T-helper 2 cell treated with Interferon-gamma antibody and Interleukin-4, amounts not matched to agents 5 μg/mL and 100 μg/mL, for 36 hours (primary cell): ENCODE measurements around the gene CFAP46.
"Not testable (repeated sequence)": the region's sequence is repeated elsewhere in the genome, so short reads cannot be mapped to it uniquely, and the experiment has no call there.

Experiments
- DNase-seq: peaks from one replicate; pipeline ENCODE4 v3.0.0; 2021; ENCODE audit warnings: low spot score
- H3K27ac Mint-ChIP-seq: one replicate; pipeline ENCODE4 v1.8.0; 2021; ENCODE audit warnings: mild to moderate bottlenecking, mixed read lengths
- H3K27me3 Mint-ChIP-seq: one replicate; pipeline ENCODE4 v1.8.0; 2021; ENCODE audit warnings: low read depth, mixed read lengths
- H3K36me3 Mint-ChIP-seq: one replicate; pipeline ENCODE4 v1.8.0; 2021; ENCODE audit warnings: low read depth, mixed read lengths
- H3K4me1 Mint-ChIP-seq: one replicate; pipeline ENCODE4 v1.8.0; 2021; ENCODE audit warnings: low read depth, mixed read lengths
- H3K4me3 Mint-ChIP-seq: one replicate; pipeline ENCODE4 v1.8.0; 2022; ENCODE audit warnings: mild to moderate bottlenecking, moderate library complexity, mixed read lengths
- H3K9me3 Mint-ChIP-seq: one replicate; pipeline ENCODE4 v1.8.0; 2021; ENCODE audit warnings: mixed read lengths

The CFAP46 gene

GRCh38 chr10:132961787-132962622, 19.6 kb upstream of the CFAP46 start:
- H3K4me1 Mint-ChIP-seq = peaks cover 11% of the 10 kb centered on the region
- H3K27ac Mint-ChIP-seq = no peak overlapping the region
- H3K9me3 Mint-ChIP-seq = no peaks in the 10 kb centered on the region
- peaks cover 22% of the 10 kb centered on the region for H3K27me3 Mint-ChIP-seq
- peak; percentile 76 for DNase-seq
- H3K4me3 Mint-ChIP-seq = peak overlapping the region; percentile 89
- H3K36me3 Mint-ChIP-seq = no peaks in the 10 kb centered on the region

DNA sequence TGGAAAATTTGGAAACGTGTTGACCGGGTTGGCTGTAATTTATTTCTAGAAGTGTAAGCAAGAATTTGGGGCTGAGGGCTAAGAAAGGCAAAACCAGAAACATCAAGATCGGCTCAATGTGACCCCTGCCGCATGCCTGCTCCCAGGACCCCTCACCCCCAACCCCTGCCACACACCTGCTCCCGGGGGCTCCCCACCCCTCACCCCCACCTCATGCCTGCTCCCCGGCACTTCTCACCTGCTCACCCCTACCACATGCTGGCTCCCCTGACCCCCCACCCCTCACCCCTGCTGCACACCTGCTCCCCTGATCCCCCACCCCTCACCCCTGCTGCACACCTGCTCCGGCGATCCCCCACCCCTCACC, 19.0 kb upstream of the CFAP46 start:
- peaks cover 22% of the 10 kb centered on the region for H3K27me3 Mint-ChIP-seq
- H3K27ac Mint-ChIP-seq = no peak overlapping the region
- DNase-seq = no peak
- H3K9me3 Mint-ChIP-seq = no peaks in the 10 kb centered on the region
- peaks cover 11% of the 10 kb centered on the region for H3K4me1 Mint-ChIP-seq
- H3K36me3 Mint-ChIP-seq = no peaks in the 10 kb centered on the region
- peak overlapping the region; percentile 49 for H3K4me3 Mint-ChIP-seq

DNA sequence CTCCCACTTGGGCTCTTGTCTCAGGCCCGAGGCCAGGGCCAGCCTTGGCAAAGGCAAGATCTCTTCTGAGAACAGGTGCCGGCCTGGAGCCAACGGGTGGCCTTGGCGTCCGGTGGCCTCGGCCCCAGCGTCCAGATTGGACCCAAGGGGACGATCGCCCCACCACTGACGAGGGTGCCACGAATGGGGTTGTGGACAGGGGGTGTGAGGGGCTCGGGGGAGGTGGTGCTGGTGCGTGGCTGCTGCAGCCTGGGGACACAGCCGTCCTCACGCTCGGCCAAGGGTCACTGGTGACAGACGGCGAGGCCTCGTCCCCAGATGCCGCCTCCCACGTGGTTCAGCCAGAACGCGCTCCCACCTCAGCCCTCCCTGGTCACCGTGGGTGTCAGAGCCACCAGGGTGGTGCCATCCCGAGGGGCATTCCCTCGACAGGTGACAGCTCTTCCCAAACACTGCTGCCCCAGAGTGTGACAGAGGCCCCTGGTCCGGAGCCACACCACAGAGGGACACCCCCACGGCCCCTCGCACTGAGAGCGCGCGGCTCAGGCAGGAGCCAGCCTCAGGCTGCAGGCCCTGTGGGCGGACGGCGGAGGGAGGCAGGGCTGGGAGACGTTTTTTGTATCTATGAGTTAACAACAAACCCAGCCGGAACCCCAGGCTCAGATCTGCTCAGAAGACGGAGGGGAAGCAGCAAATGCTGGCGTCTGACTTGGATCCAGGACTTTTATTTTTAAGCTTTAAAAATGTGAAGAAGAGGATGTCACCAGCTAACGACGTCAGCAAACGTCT, 18.5 kb upstream of the CFAP46 start:
- no peaks in the 10 kb centered on the region for H3K36me3 Mint-ChIP-seq
- H3K4me1 Mint-ChIP-seq = peaks cover 11% of the 10 kb centered on the region
- DNase-seq = no peak
- no peak overlapping the region for H3K27ac Mint-ChIP-seq
- peaks cover 17% of the 10 kb centered on the region for H3K27me3 Mint-ChIP-seq
- H3K9me3 Mint-ChIP-seq = no peaks in the 10 kb centered on the region
- peak overlapping the region; percentile 49 for H3K4me3 Mint-ChIP-seq

DNA sequence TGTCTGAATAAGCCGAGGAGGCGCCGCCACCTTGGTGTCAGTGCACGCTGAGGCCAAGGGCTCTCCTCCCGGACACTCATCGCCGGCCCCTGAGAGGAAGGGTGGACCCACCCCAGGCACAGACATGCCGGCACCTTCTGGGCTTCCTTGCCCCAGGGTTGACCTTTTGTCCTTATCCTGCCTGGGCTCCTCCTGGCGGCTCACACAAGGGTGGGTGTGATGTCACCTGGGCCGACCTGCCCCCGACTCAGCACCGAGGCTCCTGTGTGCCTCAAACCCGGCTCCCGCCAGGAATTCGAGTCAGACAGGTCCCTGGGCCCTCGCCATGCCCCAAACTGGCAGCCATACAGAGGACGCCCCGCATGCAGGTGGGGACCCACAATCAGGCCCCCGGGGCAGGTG, 17.7 kb upstream of the CFAP46 start:
- Mint-ChIP-seq H3K4me1 (peaks cover 11% of the 10 kb centered on the region), H3K9me3 (no peaks in the 10 kb centered on the region), H3K4me3 (no peak overlapping the region), H3K27ac (no peak overlapping the region), H3K27me3 (peaks cover 12% of the 10 kb centered on the region), H3K36me3 (no peaks in the 10 kb centered on the region)
- no peak for DNase-seq

DNA sequence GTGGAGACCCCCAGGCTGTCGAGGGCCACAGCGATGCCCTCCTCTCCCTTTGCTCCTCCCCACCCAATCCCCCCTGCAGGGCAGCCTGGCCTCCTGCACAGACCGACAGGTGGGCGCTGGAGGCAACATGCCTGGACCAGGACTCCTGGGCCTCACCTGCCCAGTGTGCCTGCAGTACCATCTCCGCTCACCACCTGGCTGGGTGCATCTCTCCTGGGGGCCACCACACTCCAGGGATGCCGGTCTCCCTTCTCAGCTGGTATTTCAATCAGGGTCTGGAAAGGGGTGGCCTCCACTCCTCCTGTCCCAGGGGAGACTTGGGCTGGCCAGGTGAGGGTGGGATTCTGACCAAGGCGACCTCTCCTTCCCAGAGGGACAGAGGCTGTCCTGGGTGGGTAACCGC, 17.2 kb upstream of the CFAP46 start:
- no peak overlapping the region for H3K27ac Mint-ChIP-seq
- no peak for DNase-seq
- H3K36me3 Mint-ChIP-seq = no peaks in the 10 kb centered on the region
- H3K9me3 Mint-ChIP-seq = no peaks in the 10 kb centered on the region
- peaks cover 11% of the 10 kb centered on the region for H3K4me1 Mint-ChIP-seq
- peaks cover 9% of the 10 kb centered on the region for H3K27me3 Mint-ChIP-seq
- H3K4me3 Mint-ChIP-seq = no peak overlapping the region

DNA sequence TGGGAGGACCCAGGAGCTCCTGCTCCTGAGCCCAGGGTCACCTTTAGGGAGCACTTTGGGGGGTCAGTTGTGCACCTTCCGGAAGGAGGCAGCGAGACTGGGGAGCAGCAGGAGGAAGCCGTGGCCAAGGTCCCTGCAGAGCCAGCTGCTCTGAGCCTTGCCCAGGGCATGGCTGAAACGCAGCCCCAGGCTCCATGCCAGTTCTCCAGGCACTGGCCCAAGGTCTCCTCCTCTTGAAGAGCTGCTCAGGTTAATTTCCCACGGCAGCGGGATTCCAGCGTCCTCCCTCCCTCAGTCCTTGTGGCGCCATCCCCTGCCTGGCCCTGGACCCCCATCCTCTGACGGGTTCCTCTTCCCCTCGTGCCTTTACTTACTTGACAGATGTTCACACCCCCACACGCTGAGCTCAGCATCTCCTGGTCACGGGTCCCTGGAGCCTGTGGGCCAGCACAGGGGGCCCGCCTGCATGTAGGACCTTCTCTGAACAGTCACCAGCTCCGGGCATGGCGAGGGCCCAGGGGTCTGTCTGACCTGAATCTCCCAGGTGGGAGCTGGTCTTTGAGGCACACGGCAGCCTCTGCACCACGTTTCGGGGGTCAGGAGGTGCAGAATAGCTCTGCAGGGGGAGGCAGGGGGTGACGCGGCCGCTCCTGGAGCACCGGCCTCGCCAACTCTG, 16.7 kb upstream of the CFAP46 start:
- H3K9me3 Mint-ChIP-seq = no peaks in the 10 kb centered on the region
- H3K36me3 Mint-ChIP-seq = no peaks in the 10 kb centered on the region
- peaks cover 11% of the 10 kb centered on the region for H3K4me1 Mint-ChIP-seq
- H3K27ac Mint-ChIP-seq = no peak overlapping the region
- no peak for DNase-seq
- H3K27me3 Mint-ChIP-seq = peaks cover 10% of the 10 kb centered on the region
- no peak overlapping the region for H3K4me3 Mint-ChIP-seq

DNA sequence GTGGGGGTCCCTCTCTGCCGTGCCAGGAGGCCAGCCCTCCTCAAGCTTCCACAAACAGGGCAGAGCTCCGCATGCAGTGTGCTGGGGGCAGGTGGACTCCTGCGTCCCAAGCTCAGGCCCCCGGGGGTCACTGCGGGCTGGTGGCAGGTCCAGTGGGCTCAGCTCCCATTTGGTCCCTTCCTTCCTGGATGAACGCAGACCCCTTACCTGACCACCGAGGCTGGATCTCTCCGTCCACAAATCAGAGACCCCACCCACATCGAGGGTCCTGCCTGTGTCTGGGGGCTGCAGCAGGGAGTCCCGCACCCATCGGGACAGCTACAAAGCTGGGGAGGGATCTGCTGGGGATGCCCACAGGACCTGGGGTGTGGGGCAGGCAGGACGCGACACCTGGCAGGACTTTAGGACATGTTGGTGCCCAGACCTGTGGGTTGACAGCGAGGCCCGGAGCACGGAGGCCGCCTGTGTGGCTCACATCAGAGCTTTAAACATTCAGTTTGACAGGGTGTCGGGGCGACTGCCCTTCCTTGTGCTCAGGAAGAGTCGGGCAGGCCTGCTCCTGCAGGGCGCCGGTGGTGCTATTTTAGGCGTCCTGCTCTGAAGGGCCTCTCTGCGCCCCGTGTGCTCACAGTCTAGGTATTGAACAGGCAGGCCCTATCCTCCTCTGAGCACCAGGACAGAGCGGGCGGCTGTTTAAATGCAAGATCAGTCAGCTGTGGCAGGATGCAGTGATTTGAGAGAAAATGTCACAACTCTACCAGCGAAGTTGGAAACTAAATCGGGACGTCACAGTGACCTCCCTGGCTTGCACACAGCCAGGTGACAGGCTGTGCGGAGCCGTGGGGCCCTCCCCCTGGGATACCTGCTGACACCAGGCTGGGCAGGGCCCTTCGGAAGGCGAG, 15.9 kb upstream of the CFAP46 start:
- Mint-ChIP-seq H3K27me3 (peaks cover 11% of the 10 kb centered on the region), H3K4me1 (peaks cover 8% of the 10 kb centered on the region), H3K9me3 (no peaks in the 10 kb centered on the region), H3K27ac (no peak overlapping the region), H3K36me3 (no peaks in the 10 kb centered on the region), H3K4me3 (no peak overlapping the region)
- DNase-seq = no peak

GRCh38 chr10:132957131-132957530, 14.8 kb upstream of the CFAP46 start:
- no peak overlapping the region for H3K27ac Mint-ChIP-seq
- no peak overlapping the region for H3K4me3 Mint-ChIP-seq
- H3K27me3 Mint-ChIP-seq = peaks cover 10% of the 10 kb centered on the region
- H3K4me1 Mint-ChIP-seq = no peaks in the 10 kb centered on the region
- no peaks in the 10 kb centered on the region for H3K36me3 Mint-ChIP-seq
- no peak for DNase-seq
- no peaks in the 10 kb centered on the region for H3K9me3 Mint-ChIP-seq

DNA sequence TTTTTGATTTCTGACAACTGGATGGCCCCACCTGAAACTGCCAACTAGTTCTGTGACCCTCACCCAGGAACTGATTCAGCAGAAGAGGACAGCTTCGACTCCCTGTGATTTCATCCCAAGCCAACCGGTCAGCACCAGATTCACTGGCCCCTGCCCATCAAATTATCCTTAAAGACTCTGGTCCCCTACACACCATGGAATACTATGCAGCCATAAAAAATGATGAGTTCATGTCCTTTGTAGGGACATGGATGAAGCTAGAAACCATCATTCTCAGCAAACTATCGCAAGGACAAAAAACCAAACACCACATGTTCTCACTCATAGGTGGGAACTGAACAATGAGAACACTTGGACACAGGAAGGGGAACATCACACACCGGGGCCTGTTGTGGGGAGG, 13.9 kb upstream of the CFAP46 start:
- not testable (repeated sequence) for H3K9me3 Mint-ChIP-seq, H3K36me3 Mint-ChIP-seq, DNase-seq, H3K27ac Mint-ChIP-seq, H3K4me1 Mint-ChIP-seq, H3K4me3 Mint-ChIP-seq
- H3K27me3 Mint-ChIP-seq = peaks cover 10% of the 10 kb centered on the region

GRCh38 chr10:132955479-132955878, 13.1 kb upstream of the CFAP46 start:
- Mint-ChIP-seq H3K36me3 (no peaks in the 10 kb centered on the region), H3K9me3 (no peaks in the 10 kb centered on the region), H3K4me3 (no peak overlapping the region), H3K27ac (no peak overlapping the region), H3K27me3 (peaks cover 10% of the 10 kb centered on the region), H3K4me1 (no peaks in the 10 kb centered on the region)
- no peak for DNase-seq

GRCh38 chr10:132953428-132953827, 11.1 kb upstream of the CFAP46 start:
- Mint-ChIP-seq H3K4me1 (no peaks in the 10 kb centered on the region), H3K27me3 (peaks cover 16% of the 10 kb centered on the region), H3K36me3 (no peaks in the 10 kb centered on the region), H3K9me3 (no peaks in the 10 kb centered on the region), H3K27ac (no peak overlapping the region), H3K4me3 (no peak overlapping the region)
- DNase-seq = no peak

DNA sequence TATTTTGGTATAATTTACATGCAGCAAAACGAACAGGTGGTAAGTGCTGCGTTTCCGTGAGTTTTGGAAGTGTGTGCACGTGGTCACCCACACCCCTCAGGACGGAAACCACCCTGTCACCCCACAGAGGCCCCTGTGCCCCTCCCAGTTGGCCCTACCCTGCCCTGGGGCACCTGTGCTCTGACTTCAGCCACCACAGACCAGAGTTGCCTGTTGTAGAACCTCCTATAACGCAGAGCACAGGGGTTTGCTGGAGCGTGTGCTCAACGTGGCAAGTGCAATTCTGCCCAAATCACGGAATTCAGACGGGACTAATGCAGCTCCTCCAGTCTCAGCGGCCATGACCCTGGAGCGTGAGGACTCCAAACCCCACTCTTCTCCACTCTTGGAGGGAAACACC, 9.6 kb upstream of the CFAP46 start:
- Mint-ChIP-seq H3K4me1 (no peaks in the 10 kb centered on the region), H3K9me3 (no peaks in the 10 kb centered on the region), H3K36me3 (no peaks in the 10 kb centered on the region), H3K27ac (no peak overlapping the region), H3K27me3 (peaks cover 16% of the 10 kb centered on the region), H3K4me3 (no peak overlapping the region)
- no peak for DNase-seq

DNA sequence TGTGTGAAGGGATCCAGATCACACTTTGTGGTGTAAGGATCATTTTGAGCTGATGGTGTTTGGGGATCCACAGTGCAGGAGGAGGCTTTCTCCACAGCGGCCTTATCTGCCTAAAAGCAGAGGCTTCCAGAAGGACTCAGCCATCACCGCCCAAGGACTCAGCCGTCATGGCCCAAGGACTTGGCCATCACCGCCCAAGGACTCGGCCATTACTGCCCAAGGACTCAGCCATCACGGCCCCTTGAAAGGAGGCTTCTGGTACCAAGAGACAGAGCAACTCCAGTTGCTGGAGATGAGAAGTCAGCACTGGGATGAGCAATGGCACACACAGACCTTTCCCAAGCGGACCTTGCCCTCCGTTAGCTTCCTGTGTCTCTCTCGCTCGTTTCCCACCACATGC, 6.0 kb upstream of the CFAP46 start:
- peaks cover 10% of the 10 kb centered on the region for H3K27me3 Mint-ChIP-seq
- no peak overlapping the region for H3K4me3 Mint-ChIP-seq

More for the DNA sequence above, 6.0 kb upstream of the CFAP46 start:
- DNase-seq = no peak
- Mint-ChIP-seq H3K36me3 (no peaks in the 10 kb centered on the region), H3K9me3 (no peaks in the 10 kb centered on the region), H3K27ac (no peak overlapping the region), H3K4me1 (no peaks in the 10 kb centered on the region)
